Stomach (tissue), 9 donors: ENCODE measurements around the gene LFNG. TPM values are rescaled to one million over a fixed set of nuclear protein-coding genes. Genes with fewer than 3 reads are reported as not detected.
"Not testable (repeated sequence)": the region's sequence is repeated elsewhere in the genome, so short reads cannot be mapped to it uniquely, and the experiment has no call there.

ENCODE experiments used
- DNase-seq, 2 donors: peaks; one replicate each; pipeline versions ENCODE4 v3.0.0 to v3.0.0-alpha.2; 2013 to 2019
- H3K27ac ChIP-seq, 5 donors: fragments of 200-600 bp in 4 of 5; sonication (generic) in 4 of 5; one replicate each; pipeline ENCODE4 v1.5.1; 2013 to 2019; ENCODE audit warnings: mild to moderate bottlenecking in 1 of 5, moderate library complexity in 1 of 5
- H3K27me3 ChIP-seq, 3 donors: fragments of 200-600 bp; sonication (generic); one replicate each; pipeline ENCODE4 v1.5.1; 2017 to 2019; ENCODE audit warnings: mixed run types in 1 of 3
- H3K36me3 ChIP-seq, 4 donors: fragments of 200-600 bp; sonication (generic); 1 replicate in 3 of 4; 2 replicates in 1 of 4; pipeline ENCODE4 v1.5.1; 2016 to 2019
- H3K4me1 ChIP-seq, 4 donors: fragments of 200-600 bp; sonication (generic); one replicate each; pipeline ENCODE4 v1.5.1; 2016 to 2019
- H3K4me3 ChIP-seq, 4 donors: fragments of 200-600 bp; sonication (generic) in 3 of 4; one replicate each; pipeline ENCODE4 v1.5.1; 2016 to 2019; ENCODE audit warnings: mild to moderate bottlenecking in 1 of 4
- H3K9me3 ChIP-seq, 4 donors: fragments of 200-600 bp; sonication (generic); one replicate each; pipeline ENCODE4 v1.5.1; 2016 to 2019
- CTCF ChIP-seq, 7 experiments: fragments of 450-650 bp in 4 of 7; fragments of 200-600 bp in 3 of 7; sonication (generic) in 3 of 7; IDR thresholded peaks; one replicate each; pipeline ENCODE4 v1.5.1; 2016 to 2019; ENCODE audit warnings: antibody characterized with exemption in 7 of 7, control low read depth in 2 of 7, mild to moderate bottlenecking in 1 of 7
- EP300 ChIP-seq: sonication (generic); formaldehyde crosslinking; IDR thresholded peaks from one replicate; pipeline ENCODE4 v1.6.1; 2017; ENCODE audit warnings: antibody characterized with exemption
- POLR2A ChIP-seq, 4 donors: fragments of 450-650 bp; IDR thresholded peaks; one replicate each; pipeline ENCODE4 v1.6.1; 2016; ENCODE audit warnings: antibody characterized with exemption in 4 of 4, control low read depth in 2 of 4, mild to moderate bottlenecking in 1 of 4, moderate library complexity in 1 of 4
- POLR2AphosphoS5 ChIP-seq, 3 donors: sonication (generic); formaldehyde crosslinking; IDR thresholded peaks; one replicate each; pipeline ENCODE4 v1.6.1; 2016; ENCODE audit warnings: antibody characterized with exemption in 3 of 3
- WGBS, 5 donors: extraction: QIAGEN DNeasy Blood & Tissue Kit in 3 of 5; methylation state at CpG; one replicate each; pipeline versions ENCODE4 v1.1.5 to v1.1.7; 2013 to 2018; 5-methylcytosine and 5-hydroxymethylcytosine counted together
- intact Hi-C: fragments of 100-400 bp; cut with DNase I; formaldehyde crosslinking; loops from one replicate; pipeline ENCODE4 v1.15.1; 2023; ENCODE audit warnings: low total_unique reads
- polyA plus RNA-seq, 3 donors: library from polyadenylated mRNA; stranded (reverse); fragments of 200-250 nt; gene quantifications; one replicate each; pipeline ENCODE4 v1.2.3, GENCODE V29; 2013
- total RNA-seq, 5 donors: library from RNA; depleted of rRNA; stranded (reverse); fragments of >200 nt; gene quantifications; one replicate each; pipeline versions ENCODE4 v1.1.0 to v1.2.3, GENCODE V29; 2014 to 2016
- donor health status: healthy with polysubstance abuse.
- donor health status: Bipolar disorder and iron deficiency.
- donor health status: healthy.

The LFNG gene
- total and polyA plus RNA-seq, 8 donors = 8.0 to 103 (median 17.4) TPM

GRCh38 chr7:2533566-2533965 is 14.0 kb downstream of the LFNG start:
- WGBS, 5 donors = 34 to 77% (median 60%) methylated on average over 1 to 4 of the region's 8 CpGs
- H3K9me3 ChIP-seq, H3K4me3 ChIP-seq, DNase-seq, intact Hi-C loops, H3K27ac ChIP-seq: not testable (repeated sequence)
- peaks cover 10 to 18% (median 15%) of the 10 kb centered on the region in 4 donors for H3K36me3 ChIP-seq
- H3K27me3 ChIP-seq = peaks cover 0 to 22% (median 0%) of the 10 kb centered on the region in 3 donors
- peaks cover 31 to 33% (median 32%) of the 10 kb centered on the region in 4 donors for H3K4me1 ChIP-seq

- H3K36me3 ChIP-seq = peaks cover 15 to 21% (median 19%) of the 10 kb centered on the region in 4 donors
- intact Hi-C loops, DNase-seq, H3K4me3 ChIP-seq, H3K27ac ChIP-seq, H3K9me3 ChIP-seq: not testable (repeated sequence)
- peaks cover 0 to 22% (median 0%) of the 10 kb centered on the region in 3 donors for H3K27me3 ChIP-seq
- 89 to 95% methylated on average over 10 to 11 of the region's 34 CpGs; no CpG with 5 or more reads in 3 of the 5 donors for WGBS, 5 donors
- H3K4me1 ChIP-seq = peaks cover 25 to 27% (median 26%) of the 10 kb centered on the region in 4 donors
Measured at GRCh38 chr7:2534214-2534613, 14.6 kb downstream of the LFNG start.

- H3K9me3 ChIP-seq, H3K27me3 ChIP-seq, H3K27ac ChIP-seq, H3K4me1 ChIP-seq, intact Hi-C loops, H3K4me3 ChIP-seq, DNase-seq: not testable (repeated sequence)
- 61 to 89% (median 70%) methylated on average over 8 to 19 of the region's 19 CpGs for WGBS, 5 donors
- H3K36me3 ChIP-seq = peaks cover 25 to 39% (median 36%) of the 10 kb centered on the region in 4 donors
Measured at GRCh38 chr7:2535872-2536627, 16.5 kb downstream of the LFNG start.

GRCh38 chr7:2537981-2538851 is 18.6 kb downstream of the LFNG start:
- WGBS, 5 donors = 78 to 93% (median 91%) methylated on average over 8 to 47 of the region's 47 CpGs
- no peaks in the 10 kb centered on the region for H3K4me1 ChIP-seq
- H3K27me3 ChIP-seq = no peaks in the 10 kb centered on the region
- intact Hi-C loops = no loop called here
- H3K36me3 ChIP-seq = peaks cover 44 to 61% (median 58%) of the 10 kb centered on the region in 4 donors
- TF ChIP-seq POLR2AphosphoS5 (IDR thresholded peaks at IDR 0.05) = no peak
- no peak overlapping the region for H3K4me3 ChIP-seq
- H3K27ac ChIP-seq = no peak overlapping the region
- DNase-seq = no peak
- no peaks in the 10 kb centered on the region for H3K9me3 ChIP-seq

- no peak for TF ChIP-seq EP300
- no peak for TF ChIP-seq POLR2A (IDR thresholded peaks at IDR 0.05)
- no peak for TF ChIP-seq POLR2AphosphoS5 (IDR thresholded peaks at IDR 0.05)
- no peak for TF ChIP-seq CTCF (IDR thresholded peaks at IDR 0.05)
- peak in 1 of 2 donors; percentile 49 for DNase-seq
- H3K27me3 ChIP-seq = no peaks in the 10 kb centered on the region
- peaks cover 54 to 71% (median 68%) of the 10 kb centered on the region in 4 donors for H3K36me3 ChIP-seq
- no peaks in the 10 kb centered on the region for H3K4me1 ChIP-seq
- H3K9me3 ChIP-seq = no peaks in the 10 kb centered on the region
- intact Hi-C loops = no loop called here
- 88 to 93% (median 90%) methylated on average over 14 to 32 of the region's 32 CpGs for WGBS, 5 donors
- H3K4me3 ChIP-seq = no peak overlapping the region
- no peak overlapping the region for H3K27ac ChIP-seq
Measured at GRCh38 chr7:2539031-2539911, 19.7 kb downstream of the LFNG start.

GRCh38 chr7:2540133-2540532 is 20.6 kb downstream of the LFNG start:
- 87 to 94% (median 87%) methylated on average over 5 to 7 of the region's 7 CpGs for WGBS, 5 donors
- TF ChIP-seq POLR2AphosphoS5 (IDR thresholded peaks at IDR 0.05) (no peak), CTCF (IDR thresholded peaks at IDR 0.05) (no peak), POLR2A (IDR thresholded peaks at IDR 0.05) (no peak), EP300 (no peak)
- H3K4me3 ChIP-seq = no peak overlapping the region
- no peaks in the 10 kb centered on the region for H3K9me3 ChIP-seq
- H3K27ac ChIP-seq = no peak overlapping the region
- intact Hi-C loops = no loop called here
- H3K4me1 ChIP-seq = no peaks in the 10 kb centered on the region
- H3K27me3 ChIP-seq = no peaks in the 10 kb centered on the region
- no peak for DNase-seq
- peaks cover 61 to 80% (median 77%) of the 10 kb centered on the region in 4 donors for H3K36me3 ChIP-seq
